ENCODE results near the gene PGC.
"Not testable (repeated sequence)": the region's sequence is repeated elsewhere in the genome, so short reads cannot be mapped to it uniquely, and the experiment has no call there.

The PGC gene

GRCh38 chr6:41774841-41775240, 27.6 kb upstream of the PGC start:
- no peak for DNase-seq

- no peak for DNase-seq
These were observed 24.1 kb upstream of the PGC start for GRCh38 chr6:41771058-41771983.

GRCh38 chr6:41770381-41771057, 23.3 kb upstream of the PGC start:
- no peak for DNase-seq

GRCh38 chr6:41769376-41769775, 22.2 kb upstream of the PGC start:
- no peak for DNase-seq

GRCh38 chr6:41768545-41769308, 21.5 kb upstream of the PGC start:
- no peak for DNase-seq

- no peak for DNase-seq
These were observed 20.1 kb upstream of the PGC start for GRCh38 chr6:41767112-41767833.

GRCh38 chr6:41766043-41766664, 19.0 kb upstream of the PGC start:
- DNase-seq, result not testable (repeated sequence)

- DNase-seq, result no peak
These were observed 16.3 kb upstream of the PGC start for GRCh38 chr6:41763470-41763869.

GRCh38 chr6:41759905-41760579, 12.8 kb upstream of the PGC start:
- DNase-seq, result no peak

GRCh38 chr6:41759106-41759904, 12.1 kb upstream of the PGC start:
- no peak for DNase-seq

- DNase-seq, result no peak
These were observed 11.4 kb upstream of the PGC start for GRCh38 chr6:41758641-41759035.

- DNase-seq, result no peak
These were observed 10.9 kb upstream of the PGC start for GRCh38 chr6:41757931-41758640.

GRCh38 chr6:41757271-41757670, 10.1 kb upstream of the PGC start:
- no peak for DNase-seq

- no peak for DNase-seq
These were observed 9.2 kb upstream of the PGC start for GRCh38 chr6:41756354-41756753.

GRCh38 chr6:41755895-41756294, 8.7 kb upstream of the PGC start:
- DNase-seq, result no peak

GRCh38 chr6:41750374-41750773, 3.2 kb upstream of the PGC start:
- no peak for DNase-seq

- no peak for DNase-seq
These were observed 1.3 kb upstream of the PGC start for GRCh38 chr6:41748542-41748941.

GRCh38 chr6:41748102-41748477, 893 bp upstream of the PGC start:
- no peak for DNase-seq

- no peak for DNase-seq
These were observed 1.1 kb downstream of the PGC start for GRCh38 chr6:41746107-41746506.

- no peak for DNase-seq
These were observed 2.9 kb downstream of the PGC start for GRCh38 chr6:41744236-41744787.

Data from activated CD4-positive, alpha-beta T cell treated with anti-CD3 and anti-CD28 coated beads for 1 hour (primary cell).